Measurements from ENCODE around the gene MAU2.
"Not testable (repeated sequence)": the region's sequence is repeated elsewhere in the genome, so short reads cannot be mapped to it uniquely, and the experiment has no call there.

The MAU2 gene

DNA sequence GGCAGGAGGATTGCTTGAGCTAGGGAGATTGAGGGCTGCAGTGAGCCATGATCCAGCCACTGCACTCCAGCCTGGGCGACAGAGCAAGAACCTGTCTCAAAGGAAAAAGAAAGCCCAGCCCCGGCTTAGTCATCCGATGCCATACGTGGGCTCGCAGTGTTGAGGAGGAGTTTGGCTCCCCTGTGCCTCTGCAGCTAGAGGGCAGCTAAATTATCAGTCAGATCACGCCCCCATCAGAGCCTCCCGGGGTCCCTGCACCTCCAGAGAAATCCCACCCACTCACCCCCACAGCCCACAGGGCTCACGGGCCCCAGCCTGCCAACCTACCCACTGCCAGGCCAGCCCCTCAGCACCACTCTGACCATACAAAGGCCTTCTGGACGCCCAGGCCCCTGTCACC is 27.6 kb downstream of the MAU2 start:
- no peak for DNase-seq

DNA sequence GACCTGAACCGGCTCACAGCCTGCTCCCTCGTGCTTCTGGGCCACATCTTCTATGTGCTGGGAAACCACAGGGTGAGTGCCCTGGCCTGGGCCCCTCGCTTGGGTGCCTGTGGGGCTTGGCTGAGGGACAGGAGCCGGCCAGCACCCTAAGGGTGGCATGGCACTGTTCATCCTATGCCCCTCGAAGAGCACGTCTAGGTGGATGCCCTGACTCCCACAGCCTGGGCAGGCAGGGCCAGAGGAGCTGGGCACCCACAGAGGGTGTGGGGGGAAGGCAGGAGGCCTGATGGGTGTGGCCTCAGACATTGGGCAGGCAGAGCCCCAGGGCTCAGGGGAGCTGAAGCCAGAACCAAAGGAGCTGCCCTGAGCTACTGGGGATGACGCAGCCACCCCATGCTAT is 28.7 kb downstream of the MAU2 start:
- DNase-seq = no peak

DNA sequence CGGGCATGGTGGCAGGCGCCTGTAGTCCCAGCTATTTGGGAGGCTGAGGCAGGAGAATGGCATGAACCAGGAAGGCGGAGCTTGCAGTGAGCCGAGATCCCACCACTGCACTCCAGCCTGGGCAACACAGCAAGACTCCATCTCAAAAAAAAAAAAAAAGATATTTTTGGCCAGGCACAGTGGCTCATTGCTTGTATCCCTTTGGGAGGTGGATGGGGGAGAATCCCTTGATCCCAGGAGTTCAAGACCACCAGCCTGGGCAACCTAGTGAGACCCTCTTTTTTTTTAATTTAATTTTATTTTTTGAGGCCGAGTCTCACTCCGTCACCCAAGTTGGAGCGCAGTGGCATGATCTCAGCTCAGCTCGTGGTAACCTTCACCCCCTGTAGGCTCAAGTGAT is 30.1 kb downstream of the MAU2 start:
- DNase-seq = not testable (repeated sequence)

DNA sequence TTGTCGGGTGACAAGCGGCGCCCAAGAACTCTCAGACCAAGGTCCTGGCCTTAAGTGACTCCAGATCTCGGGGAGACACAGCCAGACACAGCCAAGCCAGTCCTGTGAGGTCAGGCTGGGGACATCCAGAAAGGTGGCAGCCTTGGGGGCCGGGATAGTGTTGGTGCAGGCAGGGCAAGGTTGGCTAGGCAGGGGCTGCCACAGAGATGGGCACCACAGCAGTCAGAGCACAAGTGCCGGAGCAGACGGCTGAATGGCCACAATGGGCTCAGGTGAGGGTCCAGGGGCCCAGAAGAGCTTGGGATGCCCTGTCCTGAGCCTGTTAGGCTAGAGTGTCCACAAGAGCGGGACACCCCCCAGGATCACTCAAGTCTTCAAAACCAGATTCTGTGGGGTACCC is 32.2 kb downstream of the MAU2 start:
- no peak for DNase-seq

DNA sequence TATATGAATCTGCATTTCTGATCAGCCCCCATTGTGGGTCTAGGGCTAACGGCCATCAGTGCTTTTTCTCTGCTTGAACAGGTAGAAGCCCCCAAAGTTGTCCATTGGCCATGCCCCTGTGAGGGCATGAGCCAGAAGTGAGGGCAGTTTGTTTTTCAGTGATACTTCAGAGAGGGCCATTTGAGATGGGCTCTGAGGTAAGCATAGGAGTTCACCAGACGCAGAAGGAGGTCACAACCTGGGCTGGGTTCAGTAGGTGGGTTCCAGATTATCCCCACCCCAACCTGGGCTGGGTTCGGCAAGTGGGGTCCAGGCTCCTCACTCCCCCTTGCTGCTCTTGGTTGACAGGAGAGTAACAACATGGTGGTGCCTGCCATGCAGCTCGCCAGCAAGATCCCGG is 33.4 kb downstream of the MAU2 start:
- no peak for DNase-seq

DNA sequence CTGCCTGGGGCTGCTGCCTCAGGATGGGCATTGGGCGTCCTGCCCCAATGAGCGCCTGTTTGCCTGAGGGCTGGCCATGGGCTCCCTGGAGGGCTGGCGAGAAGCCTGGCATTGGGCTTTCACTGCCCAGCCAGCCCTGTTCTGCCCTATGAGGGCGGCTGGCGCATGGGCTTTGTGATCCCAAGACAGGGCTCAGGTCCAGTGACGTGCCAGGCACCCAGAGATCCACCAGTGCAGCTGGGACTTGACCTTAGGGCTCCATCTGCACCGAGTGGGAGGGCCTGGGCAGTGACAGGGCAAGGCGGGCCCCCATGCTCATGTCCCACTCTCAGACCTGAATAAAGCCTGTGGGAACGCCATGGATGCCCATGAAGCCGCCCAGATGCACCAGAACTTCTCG is 34.3 kb downstream of the MAU2 start:
- DNase-seq = no peak

DNA sequence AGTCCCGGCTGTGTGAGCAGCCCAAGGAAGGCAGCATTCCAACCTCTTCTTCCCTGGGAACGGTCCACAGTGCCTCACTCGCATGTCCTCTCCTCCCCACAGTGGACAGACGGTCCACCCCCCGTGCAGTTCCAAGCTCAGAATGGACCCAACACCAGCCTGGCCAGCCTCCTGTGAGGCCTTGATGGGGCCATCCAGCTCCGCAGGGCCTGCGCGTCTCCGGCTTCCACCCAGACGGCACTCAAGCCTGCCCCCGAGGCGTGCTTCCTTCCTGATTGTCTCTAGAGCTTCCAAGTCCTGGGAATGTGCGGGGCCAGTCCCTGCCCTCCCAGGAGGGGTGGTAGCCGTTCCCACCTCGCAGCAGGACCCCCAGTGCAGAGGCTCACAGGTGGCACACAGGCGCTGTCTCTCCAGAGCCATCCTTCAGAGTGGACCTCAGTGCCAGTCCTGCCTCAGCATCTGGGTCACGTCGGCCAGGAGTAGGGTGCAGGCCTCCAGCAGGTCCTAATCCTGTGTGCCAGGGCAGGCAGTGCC is 35.0 kb downstream of the MAU2 start:
- no peak for DNase-seq

DNA sequence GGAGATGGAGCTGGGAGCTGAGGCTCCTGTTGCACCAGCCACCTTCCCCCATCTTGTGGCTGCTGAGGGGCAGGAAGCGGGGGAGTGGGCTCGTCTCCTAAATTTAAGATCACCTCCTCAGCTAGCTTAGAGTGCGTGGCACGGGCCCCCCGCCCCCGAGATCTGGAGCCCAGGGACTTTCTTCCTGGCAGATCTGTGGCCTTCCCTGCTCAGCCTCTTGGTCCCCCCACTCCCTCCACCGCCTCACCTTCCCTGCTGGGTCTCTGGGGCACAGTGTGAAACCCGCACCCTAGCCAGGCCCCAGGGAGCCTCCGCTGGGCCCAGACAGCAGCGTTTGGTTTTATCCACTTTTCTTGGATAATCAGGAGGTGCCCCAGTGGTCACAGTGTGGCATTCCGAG is 35.9 kb downstream of the MAU2 start:
- DNase-seq = no peak

DNA sequence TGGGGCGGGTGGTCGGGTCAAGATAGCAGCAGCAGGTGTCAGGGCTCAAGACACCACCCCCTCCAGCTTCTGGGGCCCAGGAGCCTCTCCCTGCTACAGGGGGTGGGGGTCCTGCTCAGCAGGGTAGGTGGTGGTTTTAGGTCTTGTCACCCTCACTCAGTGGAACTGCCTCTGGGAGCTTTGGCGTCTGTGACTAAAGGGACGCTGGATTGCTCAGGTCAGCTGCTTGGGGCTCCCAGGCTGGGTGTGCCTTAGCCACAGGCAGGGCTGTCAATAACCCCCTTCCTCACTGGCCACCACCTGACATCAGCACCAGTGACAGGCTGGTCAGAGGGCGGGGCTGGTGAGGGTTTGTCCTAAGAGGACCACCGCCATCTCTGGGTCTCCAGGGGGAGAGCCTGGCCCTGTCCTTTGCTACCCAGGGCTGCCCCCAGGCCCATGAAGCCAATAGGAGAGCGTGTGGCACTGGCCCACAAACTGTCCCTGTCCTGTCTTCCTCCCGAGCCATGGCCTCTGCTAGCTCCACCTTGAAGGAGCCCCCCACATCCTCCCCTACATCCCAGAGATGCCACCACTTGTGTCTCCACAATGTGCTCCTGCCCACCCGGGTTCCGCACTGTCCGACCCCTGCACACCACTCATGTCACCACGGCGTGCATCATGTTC is 36.4 kb downstream of the MAU2 start:
- DNase-seq = no peak

DNA sequence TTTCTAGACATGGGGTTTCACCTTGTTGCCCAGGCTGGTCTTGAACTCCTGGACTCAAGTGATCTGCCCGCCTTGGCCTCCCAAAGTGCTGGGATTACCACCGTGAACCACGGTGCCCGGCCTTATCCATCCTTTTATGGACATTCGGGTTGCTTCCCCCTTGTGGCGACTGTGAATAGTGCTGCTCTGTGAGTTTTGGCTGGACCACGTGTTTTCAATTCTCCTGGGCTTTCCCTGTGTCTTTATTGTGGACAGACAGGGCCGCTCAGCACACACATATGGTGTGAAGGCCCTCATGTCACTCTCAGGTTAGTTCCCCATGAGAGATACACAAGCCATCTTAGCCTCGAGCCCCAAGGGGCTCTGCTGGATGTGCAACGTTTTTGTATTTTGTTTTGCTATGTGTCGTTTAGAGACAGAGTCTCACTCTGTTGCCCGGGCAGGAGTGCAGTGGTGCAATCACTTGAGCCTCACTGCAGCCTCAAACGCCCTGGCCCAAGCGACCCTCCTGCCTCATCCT is 40.5 kb downstream of the MAU2 start:
- peak; percentile 81 for DNase-seq

DNA sequence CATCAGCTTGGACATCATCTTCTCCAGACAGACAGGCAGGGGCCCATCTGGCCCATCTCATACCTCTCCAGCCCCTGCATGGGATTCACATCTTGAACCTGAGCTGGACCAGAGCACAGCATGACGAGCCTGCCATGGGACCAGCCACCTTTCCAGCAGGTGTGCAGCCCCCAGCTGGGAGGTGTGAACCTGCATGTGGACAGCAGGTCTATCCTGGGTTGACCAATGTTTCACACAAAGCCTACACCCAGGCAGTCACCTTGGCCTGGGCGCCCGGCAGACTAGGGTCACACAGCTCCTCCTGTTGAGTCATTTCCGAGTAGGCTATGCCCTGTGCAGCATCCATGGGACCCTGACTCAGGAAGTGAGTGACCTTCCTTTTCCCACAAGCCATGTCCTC is 41.4 kb downstream of the MAU2 start:
- no peak for DNase-seq

DNA sequence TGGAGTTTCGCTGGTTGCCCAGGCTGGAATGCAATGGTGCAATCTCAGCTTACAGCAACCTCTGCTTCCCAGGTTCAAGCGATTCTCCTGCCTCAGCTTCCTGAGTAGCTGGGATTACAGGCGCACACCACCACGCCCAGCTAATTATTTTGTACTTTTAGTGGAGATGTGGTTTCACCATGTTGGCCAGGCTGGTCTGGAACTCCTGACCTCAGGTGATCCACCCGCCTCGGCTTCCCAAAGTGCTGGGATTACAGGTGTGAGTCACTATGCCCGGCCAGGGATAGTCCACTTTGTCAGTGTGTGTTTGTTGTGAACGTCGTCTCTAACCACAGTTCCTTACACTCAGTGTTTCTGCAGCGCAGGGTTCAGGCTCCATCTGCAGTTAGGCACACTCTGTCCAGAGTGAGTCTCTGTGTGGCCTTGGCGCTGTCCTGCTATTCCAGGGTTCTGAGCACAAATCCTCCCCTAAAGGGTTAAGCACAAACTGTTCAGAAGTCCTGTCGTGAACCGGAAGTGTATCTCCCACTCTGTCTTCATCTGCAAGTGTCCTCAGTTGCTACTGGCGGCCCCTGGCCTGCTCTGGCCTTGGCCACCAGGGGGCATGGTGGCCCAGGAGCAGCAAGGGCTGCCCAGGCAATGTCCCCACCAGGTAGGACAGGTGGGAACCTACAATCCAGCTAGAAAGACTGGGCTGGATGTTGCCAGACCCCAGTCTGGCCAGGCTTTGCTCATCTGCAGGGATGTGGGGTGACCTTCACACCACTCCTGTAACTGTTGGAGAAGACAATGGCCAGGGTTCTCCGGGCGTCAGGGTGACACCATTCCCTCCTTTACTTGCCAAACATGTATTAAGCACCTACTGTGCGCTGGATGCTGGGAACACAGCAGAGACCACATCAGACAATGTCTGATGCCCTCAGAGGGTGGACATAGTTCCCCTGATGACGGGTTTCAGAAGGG is 46.1 kb downstream of the MAU2 start:
- peak; percentile 70 for DNase-seq

DNA sequence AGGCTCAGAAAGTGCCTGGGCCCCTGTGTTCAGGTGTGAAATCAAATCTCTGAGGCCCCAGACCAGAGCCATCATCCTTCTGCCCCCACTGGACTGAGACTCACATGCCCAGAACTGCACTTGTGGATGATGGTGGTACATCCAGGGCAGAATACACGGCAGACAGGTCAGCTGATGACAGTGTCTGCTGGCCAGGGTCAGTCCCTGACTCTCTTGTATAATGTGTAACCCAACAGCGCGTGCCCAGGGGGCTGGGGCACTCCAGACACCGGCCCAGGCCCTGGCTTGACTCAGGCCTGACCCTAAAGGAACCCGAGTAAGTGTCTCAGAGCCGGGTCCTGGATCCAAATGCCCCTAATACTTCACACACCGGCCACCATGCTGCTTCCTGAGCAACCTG is 47.5 kb downstream of the MAU2 start:
- DNase-seq = no peak

DNA sequence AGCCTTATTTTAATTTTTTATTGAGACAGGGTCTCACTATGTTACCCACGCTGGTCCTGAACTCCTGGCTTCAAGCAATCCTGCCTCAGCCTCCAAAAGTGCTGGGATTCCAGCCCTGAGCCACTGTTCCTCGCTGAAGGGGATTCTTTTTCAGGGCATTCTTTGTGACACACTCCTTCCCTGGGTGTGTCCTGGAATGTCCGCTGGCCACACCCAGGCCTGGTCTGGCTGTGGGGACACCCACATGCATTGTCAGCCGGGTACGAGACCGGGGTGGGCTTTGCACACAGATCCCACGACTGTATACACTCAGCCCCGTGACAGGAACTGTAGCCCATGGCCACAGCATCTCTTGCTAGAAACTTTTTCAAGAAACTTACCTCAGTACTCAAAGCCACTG is 50.4 kb downstream of the MAU2 start:
- DNase-seq = no peak

DNA sequence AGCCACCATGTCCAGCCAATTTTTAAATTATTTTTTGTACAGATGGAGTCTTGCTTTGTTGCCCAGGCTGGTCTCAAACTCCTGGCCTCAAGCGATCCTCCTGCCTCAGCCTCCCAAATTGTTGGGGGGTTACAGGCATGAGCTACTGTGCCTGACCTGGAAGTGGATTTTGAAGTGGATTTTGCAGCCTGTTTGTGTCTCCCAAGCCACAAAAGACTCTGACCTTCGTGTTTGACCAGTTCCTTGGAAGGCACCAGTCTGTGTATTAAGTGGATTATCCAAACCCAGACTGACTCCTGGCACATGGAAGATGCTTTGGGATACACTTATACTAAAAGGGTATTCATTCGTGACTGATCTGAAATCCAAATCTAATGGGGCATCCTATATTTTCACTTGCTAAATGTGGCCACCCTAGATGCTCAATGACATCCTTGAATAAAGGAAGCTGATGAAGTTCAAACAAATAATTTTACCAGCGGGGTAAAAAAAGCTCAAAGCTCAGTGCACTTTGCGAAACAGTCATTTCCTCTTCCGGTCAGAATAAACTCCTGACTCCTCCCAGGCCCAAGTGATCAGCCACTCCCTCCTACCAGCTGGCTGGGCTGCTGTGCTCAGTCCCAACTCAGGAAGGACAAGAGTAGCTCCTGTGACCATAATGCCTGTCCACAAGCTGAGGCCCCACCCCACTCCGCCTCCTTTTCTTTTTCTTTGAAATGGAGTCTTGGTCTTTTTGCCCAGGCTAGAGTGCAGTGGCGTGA is 52.2 kb downstream of the MAU2 start:
- no peak for DNase-seq

DNA sequence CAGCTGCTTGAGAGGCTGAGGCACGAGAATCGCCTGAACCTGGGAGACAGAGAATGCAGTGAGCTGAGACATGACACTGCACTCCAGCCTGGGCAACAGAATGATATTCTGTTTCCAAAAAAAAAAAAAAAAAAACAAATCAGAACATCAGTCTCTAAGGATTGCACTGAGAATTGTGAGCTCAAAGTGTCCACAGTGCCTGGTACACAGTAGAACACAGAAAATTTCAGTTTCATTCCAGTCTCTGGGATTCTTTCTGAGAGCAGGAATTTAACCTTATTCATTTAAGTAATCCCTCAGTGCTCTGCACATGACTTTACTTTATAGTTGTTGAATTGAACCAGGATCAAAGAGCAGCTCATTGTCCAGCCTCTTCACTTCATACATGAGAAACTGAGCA is 58.9 kb downstream of the MAU2 start:
- no peak for DNase-seq

DNA sequence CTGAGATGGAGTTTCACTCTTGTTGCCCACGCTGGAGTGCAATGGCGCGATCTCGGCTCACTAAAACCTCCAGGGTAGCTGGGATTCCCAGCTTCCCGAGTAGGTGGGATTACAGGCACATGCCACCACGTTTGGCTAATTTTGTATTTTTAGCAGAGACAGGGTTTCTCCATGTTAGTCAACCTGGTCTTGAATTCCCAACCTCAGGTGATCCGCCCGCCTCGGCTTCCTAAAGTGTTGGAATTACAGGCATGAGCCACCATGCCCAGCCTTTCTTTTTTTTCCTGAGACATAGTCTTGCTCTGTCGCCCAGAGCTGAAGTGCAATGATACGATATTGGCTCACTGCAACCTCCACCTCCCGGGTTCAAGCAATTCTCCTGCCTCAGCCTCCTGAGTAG is 59.7 kb downstream of the MAU2 start:
- not testable (repeated sequence) for DNase-seq

DNA sequence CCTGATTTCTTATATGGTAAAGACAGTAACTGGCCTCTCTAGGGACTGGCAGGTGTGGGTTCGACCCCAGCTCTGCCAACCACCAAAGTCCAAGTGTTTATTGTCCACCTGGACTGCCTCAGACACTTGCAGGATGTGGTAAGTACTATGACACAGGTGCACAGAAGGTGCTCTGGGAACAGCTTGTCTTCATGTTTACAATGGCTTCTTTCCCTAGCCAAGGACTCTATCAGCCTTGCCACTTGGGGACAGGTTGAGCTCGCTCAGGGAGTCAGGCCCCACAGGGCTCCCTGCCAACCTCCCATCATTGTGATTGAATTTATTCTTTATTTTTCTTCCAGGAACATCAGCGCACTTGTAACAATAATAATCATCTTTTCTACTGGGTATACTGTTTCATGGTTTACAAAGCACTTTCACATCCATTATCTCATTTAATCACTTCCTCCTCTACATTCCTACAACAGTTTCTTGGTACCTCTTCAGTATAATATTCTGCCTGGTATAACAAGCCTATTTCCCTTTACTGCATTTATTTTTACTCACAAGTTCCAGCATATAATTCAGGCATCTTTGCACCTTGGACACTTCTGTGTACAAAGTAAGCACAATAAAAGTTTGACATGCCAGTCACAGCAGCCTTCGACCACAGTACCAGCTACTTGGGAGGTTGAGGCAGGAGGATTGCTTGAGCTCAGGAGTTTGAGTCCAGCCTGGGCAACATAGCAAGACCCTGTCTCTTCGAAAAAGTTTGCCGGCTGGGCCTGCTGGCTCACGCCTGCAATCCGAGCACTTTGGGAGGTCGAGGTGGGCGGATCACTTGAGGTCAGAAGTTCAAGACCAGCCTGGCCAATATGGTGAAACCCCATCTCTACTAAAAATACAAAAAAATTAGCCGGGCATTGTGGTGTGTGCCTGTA is 60.6 kb downstream of the MAU2 start:
- DNase-seq = no peak

DNA sequence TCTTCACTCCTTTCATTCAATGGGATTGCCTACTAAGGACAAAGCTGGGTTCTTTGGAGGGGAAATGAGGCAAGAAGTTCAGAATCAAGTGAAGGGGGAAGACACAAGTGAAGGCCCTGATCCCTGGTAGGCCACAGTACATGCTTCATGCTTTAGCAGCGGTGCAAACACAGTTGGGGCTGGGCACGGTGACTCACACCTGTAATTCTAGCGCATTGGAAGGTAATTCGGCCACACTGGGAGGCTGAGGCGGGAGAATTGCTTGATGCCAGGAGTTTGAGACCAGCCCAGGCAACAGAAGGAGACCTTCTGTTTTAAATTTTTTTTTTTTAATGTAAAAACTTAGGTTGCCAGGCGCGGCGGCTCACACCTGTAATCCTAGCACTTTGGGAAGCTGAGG is 61.5 kb downstream of the MAU2 start:
- DNase-seq = no peak

DNA sequence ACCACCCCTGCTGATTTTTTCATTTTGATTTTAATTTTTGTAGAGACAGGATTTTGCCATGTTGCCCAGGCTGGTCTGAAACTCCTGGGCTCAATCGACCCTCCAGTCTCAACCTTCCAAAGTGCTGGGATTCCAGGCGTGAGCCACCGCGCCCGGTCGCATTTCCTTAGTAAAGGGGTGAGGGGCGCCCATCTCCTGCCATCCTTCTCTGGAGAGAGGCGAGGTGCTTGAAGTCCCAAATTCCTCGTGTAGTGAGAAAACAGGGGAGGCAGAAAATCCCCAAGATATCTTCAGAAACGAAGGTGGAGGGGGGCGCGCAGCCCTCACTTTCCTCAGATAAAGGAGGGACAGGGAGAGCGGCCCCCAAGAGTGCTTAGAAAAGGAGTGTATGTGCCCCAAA is 63.9 kb downstream of the MAU2 start:
- DNase-seq = no peak

DNA sequence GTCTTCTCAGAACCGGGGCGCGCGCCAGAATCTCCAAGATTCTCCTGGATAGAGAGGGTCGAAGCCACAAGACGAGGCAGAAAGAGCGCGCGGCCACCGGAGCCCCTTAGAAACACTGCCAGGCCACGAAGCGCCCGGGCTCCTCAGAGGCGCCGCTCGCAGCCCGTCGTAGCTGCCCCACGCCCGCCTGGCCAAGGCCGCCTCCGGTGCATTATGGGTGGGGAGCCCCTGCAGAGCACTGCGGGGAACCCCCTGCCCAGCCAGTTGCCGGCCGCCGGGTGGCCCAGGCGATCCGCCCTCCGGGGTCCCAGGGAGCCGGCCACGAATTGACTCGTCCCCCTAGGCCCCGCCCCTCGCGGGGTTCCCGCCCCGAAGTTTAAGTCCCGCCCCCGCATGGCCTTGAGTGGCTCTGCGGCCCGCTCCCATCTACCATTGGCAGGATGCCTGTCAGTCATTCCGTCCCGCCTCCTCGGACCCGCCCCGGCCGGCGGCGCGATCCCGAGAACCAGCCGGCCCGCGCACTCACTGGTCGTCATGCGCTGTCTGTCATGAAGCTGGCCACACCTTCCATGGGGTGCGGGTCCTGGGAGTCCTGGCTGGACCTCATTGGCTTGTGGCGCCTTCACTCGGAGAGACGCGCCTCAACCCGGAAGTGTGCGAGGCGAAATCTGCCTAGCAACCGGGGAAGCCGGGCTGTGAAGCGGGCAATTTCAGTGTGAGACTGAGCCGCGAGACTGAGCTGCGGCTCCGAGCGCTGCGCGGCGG is 64.7 kb downstream of the MAU2 start:
- DNase-seq = peak; percentile 100

Measured in right forelimb (tissue), 1 donor.